Measurements from ENCODE around the gene CTNNA3.

The CTNNA3 gene

DNA sequence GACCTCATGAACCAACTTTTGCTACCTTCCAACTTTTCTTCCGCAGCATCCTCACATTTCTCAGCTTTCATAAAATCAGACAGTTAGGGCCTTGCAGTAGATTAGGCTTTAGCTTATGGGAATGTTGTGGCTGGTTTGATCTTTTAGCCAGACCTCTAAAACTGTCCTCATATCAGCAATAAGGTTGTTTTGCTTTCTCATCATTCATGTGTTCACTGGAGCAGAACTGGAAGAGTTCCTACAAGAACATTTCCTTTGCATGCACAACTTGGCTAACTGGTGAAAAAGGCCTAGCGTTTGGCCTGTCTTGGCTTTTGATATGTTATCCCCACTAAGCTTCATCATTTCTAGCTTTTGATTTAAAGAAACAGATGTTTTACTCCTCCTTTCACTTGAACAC lies 900.1 kb downstream of the CTNNA3 start:
- DNase-seq = no peak

DNA sequence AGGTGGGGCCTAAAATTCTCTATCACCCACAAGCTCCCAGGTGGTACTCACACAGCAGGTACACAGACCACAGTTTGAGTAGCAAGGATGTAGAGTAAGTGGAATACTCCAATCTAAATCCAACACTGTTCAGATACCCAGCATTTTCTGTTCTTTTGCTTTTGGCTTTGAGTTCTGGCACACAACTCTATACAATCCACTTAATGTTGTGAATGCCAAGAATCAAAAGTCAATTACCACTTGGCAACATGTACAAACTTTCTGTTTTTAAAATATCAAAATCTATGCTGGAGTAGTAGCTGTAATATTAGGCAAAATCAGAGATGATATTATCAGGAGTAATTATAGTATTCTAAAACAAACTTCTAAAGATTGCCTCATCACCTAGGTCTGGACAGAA lies 903.6 kb downstream of the CTNNA3 start:
- DNase-seq = no peak

DNA sequence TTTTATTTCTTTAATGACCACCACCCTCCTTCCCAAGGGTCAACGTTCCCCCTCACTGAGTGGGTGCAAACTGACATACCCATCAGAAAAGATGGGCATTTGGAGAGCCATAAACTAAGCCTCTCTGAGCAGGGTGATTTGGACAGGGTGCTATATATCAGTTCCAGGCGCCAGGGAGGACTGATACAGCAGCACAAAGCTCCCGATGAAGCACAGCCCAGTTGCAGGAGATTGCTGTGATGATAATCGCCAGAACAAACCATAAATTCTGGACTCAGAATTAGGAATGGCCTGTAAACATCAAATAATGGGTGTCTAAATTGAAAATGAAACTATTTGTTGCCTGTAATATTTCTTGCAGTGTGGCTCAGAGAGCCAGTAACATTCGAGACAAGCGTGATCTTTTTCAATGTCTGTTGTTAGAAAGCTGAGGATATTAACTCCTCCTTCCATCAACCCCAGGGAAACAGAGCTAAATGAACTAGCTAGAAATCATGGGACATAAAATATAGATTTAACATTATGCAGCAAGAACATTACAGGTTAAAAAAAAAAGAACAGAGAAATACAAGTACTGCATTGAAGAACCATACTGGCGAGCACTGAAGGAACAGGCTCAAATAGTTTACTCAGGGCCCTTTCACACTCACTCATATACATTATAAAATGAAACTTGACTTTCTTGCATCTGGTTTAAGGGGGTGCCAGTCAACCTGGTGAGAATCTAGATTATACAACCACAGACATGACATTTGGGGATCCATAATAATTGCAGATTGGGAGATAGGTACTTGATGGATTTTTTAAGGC lies 907.6 kb downstream of the CTNNA3 start:
- DNase-seq = no peak

DNA sequence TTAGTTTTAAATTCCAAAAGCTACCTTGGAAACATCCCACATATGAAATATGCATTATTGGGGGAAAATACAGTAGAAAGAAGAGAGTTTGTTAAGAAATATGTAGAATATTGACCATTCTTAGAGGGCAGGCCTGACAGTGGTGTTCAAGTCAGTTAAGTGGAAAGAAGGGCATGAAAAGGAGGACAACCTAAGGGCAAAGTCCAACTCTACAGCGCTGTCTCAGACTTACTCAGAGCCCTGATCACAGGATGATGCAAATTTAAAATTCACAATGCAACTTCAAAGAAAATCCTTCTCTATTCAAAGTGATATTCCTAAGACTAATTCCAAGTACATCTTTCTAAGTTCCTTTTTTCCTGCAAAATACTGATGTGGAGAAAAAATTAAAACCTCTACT lies 909.3 kb downstream of the CTNNA3 start:
- DNase-seq = no peak

DNA sequence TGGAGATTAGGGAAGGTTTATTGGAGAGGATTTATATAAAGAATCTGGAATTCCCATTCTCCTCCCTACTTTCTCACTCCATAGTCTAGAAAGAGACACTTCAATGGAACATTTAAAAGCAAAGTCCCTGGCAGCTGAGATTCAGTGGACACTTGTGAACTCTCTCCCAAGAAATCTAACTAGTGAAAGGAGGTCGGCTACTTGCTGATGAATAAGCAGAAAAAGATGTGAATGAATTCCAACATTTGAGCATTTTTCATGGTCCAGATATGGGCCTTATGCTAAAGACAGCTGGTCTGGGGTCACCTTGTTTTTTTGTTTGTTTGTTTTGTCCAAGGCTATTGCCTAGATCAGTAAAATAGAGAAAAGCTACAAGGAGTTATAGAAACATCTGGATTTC lies 911.2 kb downstream of the CTNNA3 start:
- no peak for DNase-seq

DNA sequence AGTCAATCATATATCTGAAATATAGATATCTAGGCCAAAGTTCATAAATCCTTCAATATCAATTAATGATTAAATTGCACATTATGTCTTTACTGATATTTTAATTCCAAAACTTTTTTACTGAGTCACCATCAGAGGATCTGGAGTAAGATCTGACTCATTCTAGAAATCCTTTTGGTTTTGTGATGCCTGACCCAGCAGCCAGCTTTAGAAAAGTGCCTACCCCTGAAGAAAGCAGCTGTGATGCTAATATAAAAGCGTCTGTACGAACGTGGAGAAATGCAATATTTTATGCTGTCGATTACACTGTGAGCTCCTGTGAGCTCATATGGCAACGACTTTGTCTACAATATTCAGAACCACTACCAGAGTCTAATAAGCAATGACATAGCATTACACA lies 912.7 kb downstream of the CTNNA3 start:
- no peak for DNase-seq

DNA sequence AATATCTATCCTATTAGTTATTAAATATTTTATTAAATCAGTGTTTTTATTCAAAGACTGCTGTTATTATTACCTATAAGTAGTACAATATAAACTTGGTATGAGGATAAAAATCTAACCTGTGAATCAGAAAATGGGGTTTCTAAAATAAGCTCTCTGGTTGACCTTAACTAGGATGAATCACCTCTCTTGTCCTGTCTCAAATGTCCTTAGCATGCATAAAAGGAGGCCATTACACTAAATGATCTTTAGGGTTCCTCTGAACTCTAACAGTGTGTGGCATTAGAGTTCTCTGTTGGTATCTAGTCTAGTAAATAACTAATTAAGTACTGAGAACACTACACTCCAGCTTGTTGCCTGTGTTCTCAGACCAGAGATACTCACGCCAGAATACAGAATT lies 913.2 kb downstream of the CTNNA3 start:
- DNase-seq = no peak

DNA sequence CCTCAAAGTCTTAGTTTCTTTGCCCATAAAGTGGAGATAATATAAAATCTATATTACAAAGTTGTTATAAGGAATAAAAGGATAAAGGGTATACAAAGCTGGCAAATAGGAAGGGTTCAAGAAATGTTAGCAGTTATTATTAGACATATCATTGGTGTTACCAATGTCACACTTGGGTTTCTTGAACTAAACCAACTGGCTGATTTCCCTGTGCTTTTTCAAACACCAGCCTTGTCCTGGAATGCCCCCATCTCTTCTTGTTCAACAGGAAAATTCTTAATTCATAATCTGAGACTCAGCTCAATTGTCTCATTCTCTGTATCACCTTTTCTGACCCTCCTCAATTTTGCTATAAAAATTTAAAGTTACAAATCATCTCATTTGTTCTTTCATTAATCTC lies 913.9 kb downstream of the CTNNA3 start:
- DNase-seq = no peak

DNA sequence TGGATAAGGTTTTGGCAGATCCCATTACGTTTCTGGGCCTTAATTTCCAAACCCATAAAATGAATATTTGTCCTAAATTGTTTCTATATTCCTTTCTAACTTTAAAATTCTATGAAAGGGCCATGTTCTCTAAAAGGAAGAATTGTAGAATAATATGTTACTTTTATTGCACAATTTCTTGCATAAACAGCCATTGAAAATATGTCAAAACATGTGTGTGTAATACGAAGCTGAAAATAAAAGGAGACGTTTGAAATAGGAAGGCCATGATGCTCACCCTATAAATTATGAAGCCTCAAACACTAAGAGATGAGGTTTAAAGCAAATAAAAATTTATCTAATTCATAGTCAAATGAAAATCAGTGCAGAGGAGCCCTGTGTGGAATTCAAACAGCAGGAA lies 915.2 kb downstream of the CTNNA3 start:
- DNase-seq = no peak

DNA sequence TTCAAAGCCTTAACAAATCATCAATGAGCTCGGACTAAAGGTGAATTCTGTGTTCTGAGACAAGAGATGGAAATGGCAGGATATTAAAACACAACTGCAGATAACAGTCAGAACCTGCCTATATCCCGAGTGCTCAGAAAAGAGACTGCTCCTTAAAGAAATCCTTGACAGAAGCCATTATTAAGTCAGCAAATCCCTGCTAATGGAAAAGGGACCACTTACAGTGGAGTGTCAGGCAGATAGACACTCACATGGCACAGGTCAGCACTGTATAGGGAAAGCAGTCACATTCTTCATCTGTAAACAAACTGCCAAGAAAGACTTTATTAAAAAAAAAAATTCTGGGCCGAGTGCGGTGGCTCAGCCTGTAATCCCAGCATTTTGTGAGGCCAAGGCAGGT lies 917.6 kb downstream of the CTNNA3 start:
- DNase-seq = no peak

DNA sequence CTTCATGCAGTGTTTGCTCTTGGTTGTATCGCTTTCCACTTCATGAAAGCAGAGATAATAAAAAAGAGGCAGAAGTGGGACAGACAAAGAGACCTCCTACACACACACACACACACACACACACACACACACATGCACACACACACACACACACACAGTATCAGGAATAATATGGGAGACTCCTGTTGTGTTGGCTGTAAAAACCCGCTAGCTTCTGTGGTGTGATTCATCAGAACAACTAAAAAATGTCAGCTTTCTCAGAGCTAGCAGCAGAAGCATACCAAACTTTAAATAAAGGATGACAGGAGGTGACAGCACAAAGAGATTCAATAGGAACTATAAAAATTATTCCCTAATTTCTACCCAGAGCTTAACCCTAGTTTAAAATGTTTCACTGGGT lies 918.3 kb downstream of the CTNNA3 start:
- no peak for DNase-seq

DNA sequence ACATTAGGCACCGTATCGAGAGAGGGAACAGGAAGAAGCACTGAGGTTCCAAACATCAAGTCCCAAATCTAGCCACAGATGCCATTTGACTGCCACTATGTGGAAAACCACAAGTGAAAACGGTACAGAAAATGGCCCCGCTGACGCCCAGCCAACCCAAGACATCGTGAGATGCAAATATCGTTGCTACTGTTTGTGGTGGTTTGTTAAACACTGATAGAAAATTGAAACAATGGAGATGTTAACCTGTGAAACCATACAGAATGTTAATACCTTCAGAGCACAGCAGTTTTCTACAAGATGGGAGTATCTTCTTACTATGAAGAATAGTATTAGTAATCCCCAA lies 922.5 kb downstream of the CTNNA3 start:
- DNase-seq = no peak

DNA sequence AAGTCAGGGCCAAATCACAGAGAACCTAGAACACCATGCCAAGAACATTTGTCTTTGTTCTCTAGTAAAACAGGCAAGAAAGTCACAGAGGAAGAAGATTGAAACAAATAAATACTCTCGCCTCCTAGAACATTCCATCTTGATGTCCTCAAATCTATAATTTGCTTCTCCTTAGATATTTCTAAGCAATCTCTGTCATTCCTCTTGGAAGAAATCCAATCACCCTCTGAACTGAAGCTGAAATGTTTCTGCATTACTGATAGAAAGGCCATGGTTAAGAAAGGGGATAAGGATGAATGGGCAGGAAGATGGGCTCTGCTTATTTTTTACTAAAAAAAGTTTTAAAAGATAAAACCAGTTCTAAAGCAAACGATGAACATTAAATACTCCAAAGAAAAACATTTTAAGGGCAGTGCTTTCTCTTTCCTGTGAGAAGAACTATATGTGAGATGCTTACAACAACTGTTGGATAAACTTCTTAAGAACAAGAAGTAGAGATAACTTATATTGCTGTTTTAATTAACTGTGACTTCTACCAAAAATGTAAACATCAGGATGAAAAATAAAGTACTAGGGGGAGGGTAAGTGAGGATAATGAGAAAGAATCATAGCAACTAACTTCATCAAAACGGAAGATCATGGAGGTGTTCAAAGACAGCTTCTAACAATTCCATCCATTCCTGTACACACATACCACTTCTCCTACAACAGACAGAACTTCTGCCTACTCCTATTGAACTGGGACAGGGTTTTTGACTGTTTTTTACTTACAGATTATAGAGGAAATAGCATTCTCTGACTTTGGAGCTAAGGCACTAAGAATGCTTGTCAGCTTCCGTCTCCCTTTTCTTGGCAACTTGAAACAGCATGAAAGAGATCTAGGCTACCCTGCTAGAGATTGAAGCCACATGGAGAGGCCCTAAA lies 923.2 kb downstream of the CTNNA3 start:
- no peak for DNase-seq

DNA sequence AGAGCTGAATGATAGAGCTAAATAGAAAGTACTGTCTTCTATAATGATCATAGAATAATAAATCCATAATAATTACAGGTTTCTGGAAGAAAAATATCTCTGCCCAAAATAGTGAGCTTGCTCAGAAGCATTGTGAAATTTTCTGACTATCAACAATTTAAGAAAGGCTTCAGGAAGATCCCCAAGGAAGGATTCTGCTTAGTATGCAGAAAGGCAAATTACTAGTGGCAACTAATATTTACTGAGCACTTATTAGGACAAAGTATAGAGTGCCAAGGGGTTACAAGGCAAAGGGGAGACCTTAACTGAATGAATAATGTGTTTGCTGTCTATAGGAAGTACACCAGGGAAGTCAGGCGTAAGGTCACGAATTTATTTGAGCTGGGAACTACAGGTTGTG lies 928.3 kb downstream of the CTNNA3 start:
- no peak for DNase-seq

DNA sequence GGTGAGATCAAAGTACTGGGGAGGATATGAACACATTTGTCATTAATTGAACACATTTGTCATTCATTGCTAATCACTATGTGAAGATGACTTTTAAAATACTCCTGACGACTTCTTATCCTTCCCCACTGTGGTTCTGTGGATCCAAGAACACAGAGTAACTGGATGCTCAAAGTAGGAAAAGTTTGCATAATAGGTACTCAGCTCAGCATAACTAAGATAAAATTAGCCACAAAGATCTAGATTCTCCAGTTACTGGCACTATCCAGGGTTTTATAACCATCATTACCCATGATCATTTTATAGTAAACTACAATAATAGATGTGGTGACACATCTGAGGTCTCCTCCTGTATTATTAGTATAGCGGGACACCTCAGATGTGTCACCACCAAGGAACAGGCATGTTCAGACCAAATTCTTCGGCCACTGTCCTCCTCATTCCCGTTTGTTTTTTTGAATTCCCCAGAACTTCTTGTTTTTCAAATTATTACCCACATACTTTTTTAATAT lies 933.7 kb downstream of the CTNNA3 start:
- DNase-seq = no peak

DNA sequence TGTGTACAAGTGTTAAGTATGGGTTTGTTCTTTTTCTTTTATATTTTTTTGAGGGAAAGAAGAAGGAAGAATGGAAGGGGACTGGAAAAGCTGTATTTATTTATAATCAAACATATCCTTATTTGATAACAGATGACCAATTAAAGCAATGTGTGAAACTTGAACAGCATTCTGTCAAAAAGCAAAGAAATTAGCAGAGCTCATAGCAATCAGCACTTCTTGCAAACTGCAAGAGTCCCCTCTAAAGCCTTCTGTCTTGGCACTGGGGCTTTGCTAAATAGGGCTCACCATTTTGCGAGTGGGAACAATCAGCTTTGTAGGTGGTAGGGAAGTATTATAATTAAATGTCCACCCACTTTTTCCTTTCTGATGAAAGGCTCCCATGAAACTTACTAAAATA lies 935.1 kb downstream of the CTNNA3 start:
- no peak for DNase-seq

DNA sequence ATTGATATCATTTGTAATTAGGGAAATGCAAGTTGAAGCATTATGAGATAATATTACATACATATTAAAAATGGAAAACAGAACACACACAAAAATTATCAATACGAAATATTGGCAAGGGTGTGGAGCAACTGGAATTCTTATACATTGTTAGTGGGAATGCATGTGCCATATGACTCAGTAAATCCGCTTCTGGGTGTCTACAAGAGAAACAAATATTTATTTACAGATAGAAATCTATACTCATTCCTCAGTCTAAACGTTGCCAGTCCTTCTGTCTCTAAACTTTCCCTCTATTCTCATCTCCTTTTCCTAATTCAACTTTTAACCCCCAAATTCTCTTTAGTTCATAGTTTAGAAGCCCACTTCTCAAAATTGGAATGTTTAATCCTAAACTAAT lies 940.5 kb downstream of the CTNNA3 start:
- no peak for DNase-seq

DNA sequence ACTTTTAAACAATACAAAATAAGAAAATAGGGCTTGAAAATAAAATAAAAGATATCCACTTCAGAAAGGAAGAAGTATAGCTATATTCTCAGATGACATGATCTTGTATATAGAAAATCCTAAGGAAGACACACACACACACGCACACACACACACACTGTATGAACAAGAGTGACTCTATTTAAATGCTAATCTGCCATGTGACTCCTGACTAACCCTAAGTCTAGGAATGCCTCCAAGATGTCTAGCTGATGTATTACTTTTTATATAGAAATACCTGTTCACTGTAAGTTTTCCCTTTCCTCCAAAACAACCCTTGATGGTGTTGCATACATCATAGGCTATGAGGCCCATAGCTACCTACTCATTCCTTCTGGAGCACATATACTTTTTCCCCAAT lies 943.3 kb downstream of the CTNNA3 start:
- no peak for DNase-seq

DNA sequence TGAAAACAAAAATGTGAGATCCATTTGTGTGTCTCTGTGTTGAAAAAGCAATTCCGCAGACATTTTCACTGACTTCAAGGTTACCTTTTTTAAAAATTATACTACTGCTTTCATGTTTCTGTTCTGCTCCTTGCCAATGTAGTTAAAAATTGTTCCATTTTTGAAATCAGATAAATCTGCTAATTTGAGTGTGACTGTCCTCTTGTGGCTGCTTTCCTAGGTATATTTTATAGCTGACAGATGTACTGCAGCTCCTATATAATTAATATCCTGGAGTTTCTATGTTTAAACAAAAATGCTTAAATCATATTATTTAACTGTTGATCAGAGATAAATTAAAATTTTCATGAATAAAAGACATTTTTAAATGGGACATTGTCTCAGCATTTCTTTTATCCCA lies 947.8 kb downstream of the CTNNA3 start:
- DNase-seq = no peak

DNA sequence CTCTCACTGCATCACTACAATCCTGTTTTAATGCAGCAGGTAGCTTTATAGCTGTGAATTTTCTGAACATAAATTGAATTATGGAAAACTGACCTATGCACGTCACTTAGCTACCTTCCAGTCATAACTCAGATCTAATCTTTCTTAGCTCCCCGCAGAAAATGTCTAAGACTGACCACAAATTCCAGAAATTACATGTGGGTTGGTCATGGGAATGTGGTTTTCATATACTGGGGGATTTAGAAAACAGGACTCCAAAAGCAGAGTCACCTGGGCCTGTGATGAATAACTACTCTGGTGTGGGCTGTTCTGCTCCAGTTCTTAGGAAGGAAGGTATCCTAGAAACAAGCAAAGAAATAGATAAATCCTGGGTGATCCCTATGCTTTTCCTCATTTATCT lies 948.5 kb downstream of the CTNNA3 start:
- DNase-seq = no peak

DNA sequence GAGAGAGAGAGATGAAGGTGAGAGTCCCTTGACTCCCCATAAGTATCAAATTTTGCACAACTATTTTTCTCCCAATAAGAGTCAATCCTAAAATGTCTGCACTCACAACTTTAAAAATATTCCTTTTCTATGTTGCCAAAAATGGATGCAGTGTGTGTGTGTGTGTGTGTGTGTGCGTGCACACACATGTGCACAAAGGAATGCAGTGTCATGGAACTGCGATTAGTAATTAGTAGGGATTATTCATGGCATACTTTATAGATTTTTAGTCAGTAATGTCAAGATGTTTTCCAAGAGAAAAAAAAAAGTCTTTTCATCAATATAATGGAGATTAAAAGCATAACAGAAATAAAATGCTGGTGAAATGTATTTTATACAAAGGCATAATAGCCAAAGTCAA lies 949.3 kb downstream of the CTNNA3 start:
- no peak for DNase-seq

DNA sequence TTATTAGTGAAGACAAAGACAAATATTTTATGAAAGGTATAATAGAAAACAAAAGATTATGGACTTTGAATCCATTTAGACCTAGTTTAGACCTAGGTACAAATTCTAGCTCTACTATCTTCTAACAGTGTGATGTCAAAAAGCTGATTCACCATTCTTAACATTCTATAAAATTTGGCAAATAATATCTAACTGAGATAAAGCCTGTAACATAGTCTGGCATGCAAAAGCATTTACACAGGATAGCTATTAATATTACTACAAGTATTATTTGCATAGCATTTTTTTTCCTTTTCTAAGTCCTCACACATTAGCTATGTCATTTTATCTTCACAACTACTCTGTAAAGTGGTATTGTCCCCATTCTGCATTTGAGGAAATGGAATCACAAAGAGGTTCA lies 949.7 kb downstream of the CTNNA3 start:
- DNase-seq = no peak

DNA sequence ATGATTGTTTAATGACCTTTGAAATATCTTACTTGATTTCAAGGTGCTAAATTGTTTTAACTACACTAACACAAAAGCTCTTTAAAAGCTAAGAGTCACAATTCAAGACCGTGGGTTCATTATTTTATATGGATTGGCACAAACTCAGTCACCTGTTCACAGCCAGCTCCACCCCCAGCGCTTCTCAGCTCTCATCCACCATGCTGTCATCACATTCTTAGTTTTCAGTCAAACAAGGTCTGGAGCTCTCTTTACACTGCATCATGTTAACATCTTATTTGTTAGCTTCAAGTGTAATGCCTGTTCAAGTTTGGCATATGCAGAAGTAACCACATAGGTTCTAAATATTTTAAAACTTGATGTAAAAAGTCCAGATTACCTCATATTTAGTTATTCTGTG lies 951.1 kb downstream of the CTNNA3 start:
- no peak for DNase-seq

DNA sequence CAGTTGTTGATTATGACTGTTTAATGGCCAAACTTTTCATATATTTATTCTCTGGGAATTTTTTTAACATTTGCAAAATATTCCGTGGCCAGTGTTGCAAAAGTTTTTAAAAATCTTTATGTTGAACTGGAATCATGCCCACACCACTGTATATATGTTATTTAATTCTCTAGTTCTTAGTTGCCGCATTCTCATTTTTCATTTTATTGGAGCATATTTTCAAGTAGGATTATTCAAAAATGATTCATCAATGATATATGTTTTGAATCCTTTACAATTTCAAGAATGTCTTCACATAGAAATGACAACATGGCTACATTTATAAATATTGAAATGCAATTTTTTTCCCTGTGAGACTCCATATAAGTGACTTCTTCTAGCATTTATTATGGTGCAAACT lies 958.8 kb downstream of the CTNNA3 start:
- no peak for DNase-seq
